HEK293 (cell line): ENCODE measurements around the gene DUSP15.
A peak's percentile ranks its signal among the peaks of the same experiment; 100 is the strongest.

Experiments used
- CTCF ChIP-seq: fragments of 450-650 bp; formaldehyde crosslinking; IDR thresholded peaks from 2 replicates; pipeline ENCODE4 v1.5.1; 2016; ENCODE audit warnings: missing biosample characterization, missing genetic modification characterization
- ZSCAN30 ChIP-seq: fragments of 450-650 bp; IDR thresholded peaks from 2 replicates; pipeline ENCODE4 v1.5.1; 2018; ENCODE audit warnings: missing biosample characterization, mild to moderate bottlenecking, missing genetic modification characterization, moderate library complexity

GRCh38 chr20:31869942-31870725 lies at the start of gene DUSP15, which contains the start of gene TTLL9:
- peak; percentile 42; the same call in 1 of the 2 replicates for TF ChIP-seq ZSCAN30
- TF ChIP-seq CTCF: no peak
